ENCODE measurements around the gene OR6C4. TPM values are rescaled to one million over a fixed set of nuclear protein-coding genes. Genes with fewer than 3 reads are reported as not detected.
"Not testable (repeated sequence)": the region's sequence is repeated elsewhere in the genome, so short reads cannot be mapped to it uniquely, and the experiment has no call there.

The OR6C4 gene
- polyA plus RNA-seq, 1 experiment, result not detected

GRCh38 chr12:55548756-55549155 is 646 bp upstream of the OR6C4 start:
- Histone ChIP-seq H3K4me3 (ENCODE audit: low read depth, low read length) (no peak overlapping the region), H3K27me3 (ENCODE audit: control insufficient read depth, insufficient read depth, low read length) (no peaks in the 10 kb centered on the region), H3K27ac (ENCODE audit: low read depth, low read length) (no peak overlapping the region), H3K9me3 (ENCODE audit: control insufficient read depth, insufficient read depth, low read length) (no peaks in the 10 kb centered on the region)
- TF ChIP-seq, protein P1, sequence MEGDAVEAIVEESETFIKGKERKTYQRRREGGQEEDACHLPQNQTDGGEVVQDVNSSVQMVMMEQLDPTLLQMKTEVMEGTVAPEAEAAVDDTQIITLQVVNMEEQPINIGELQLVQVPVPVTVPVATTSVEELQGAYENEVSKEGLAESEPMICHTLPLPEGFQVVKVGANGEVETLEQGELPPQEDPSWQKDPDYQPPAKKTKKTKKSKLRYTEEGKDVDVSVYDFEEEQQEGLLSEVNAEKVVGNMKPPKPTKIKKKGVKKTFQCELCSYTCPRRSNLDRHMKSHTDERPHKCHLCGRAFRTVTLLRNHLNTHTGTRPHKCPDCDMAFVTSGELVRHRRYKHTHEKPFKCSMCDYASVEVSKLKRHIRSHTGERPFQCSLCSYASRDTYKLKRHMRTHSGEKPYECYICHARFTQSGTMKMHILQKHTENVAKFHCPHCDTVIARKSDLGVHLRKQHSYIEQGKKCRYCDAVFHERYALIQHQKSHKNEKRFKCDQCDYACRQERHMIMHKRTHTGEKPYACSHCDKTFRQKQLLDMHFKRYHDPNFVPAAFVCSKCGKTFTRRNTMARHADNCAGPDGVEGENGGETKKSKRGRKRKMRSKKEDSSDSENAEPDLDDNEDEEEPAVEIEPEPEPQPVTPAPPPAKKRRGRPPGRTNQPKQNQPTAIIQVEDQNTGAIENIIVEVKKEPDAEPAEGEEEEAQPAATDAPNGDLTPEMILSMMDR (IDR thresholded peaks at IDR 0.05; ENCODE audit: low read depth, low read length), result no peak
- POLR2A ChIA-PET, result no interaction called here
- CTCF ChIA-PET, result no interaction called here
- DNase-seq (ENCODE audit: low read depth, low spot score), result no peak

DNA sequence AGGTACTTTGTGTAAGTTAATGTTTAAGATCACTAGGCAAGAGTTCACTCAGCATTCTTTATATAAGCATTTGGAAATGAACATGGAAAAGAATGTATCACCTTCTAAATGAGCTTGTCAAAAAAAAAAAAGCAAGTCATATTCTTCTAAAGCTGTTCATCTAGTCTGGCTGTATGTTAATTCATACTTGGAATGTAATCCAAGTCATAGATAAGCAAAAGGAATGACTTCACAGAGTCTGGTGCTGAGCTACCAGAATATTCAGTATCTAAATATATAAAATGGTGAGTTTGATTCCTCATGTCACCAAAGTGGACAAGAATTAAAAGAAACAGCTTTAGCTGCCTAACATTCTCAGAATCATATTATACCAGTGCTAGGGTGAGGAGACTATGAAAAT is 4.9 kb downstream of the OR6C4 start:
- Histone ChIP-seq H3K27me3 (ENCODE audit: control insufficient read depth, insufficient read depth, low read length) (no peaks in the 10 kb centered on the region), H3K4me3 (ENCODE audit: low read depth, low read length) (no peak overlapping the region), H3K9me3 (ENCODE audit: control insufficient read depth, insufficient read depth, low read length) (no peaks in the 10 kb centered on the region), H3K27ac (ENCODE audit: low read depth, low read length) (no peak overlapping the region)
- ChIA-PET CTCF (interaction anchor here (1.1 kb wide), 1 partner anchor 65 kb away, joined by 3 read pairs; no protein-coding TSS in a partner anchor), POLR2A (no interaction called here)
- no peak for DNase-seq (ENCODE audit: low read depth, low spot score)
- TF ChIP-seq, protein P1 (IDR thresholded peaks at IDR 0.05; ENCODE audit: low read depth, low read length), result no peak

GRCh38 chr12:55570060-55570459 is 20.7 kb downstream of the OR6C4 start:
- CTCF ChIA-PET; H3K4me3 ChIP-seq (ENCODE audit: low read depth, low read length); POLR2A ChIA-PET; H3K27me3 ChIP-seq (ENCODE audit: control insufficient read depth, insufficient read depth, low read length); H3K9me3 ChIP-seq (ENCODE audit: control insufficient read depth, insufficient read depth, low read length); H3K27ac ChIP-seq (ENCODE audit: low read depth, low read length); DNase-seq (ENCODE audit: low read depth, low spot score): not testable (repeated sequence)

- CTCF ChIA-PET; H3K27ac ChIP-seq (ENCODE audit: low read depth, low read length); DNase-seq (ENCODE audit: low read depth, low spot score); H3K9me3 ChIP-seq (ENCODE audit: control insufficient read depth, insufficient read depth, low read length); H3K27me3 ChIP-seq (ENCODE audit: control insufficient read depth, insufficient read depth, low read length); H3K4me3 ChIP-seq (ENCODE audit: low read depth, low read length); POLR2A ChIA-PET: not testable (repeated sequence)
Measured at GRCh38 chr12:55570689-55571088, 21.3 kb downstream of the OR6C4 start.

DNA sequence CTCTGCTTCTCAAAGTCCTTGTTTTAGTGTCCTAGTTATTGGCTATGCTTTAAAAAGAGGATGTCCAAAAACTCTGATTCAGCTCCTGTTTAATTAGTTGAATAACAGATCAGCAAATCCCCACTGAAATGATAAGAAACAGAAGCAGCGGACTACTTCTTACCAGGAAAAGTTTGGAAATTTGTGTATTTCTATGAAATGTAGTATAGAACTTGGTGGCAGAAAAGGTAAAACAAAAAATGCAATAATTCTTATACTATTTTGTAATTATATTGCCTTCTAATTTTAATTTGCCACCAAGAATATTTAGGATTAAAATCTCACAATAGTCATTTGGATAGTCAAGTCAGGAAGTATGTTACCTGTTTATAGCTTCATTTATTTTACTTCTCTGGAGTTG is 22.8 kb downstream of the OR6C4 start, which contains the start of gene OR2AP1:
Gene OR2AP1, plus strand, starts transcription at position 301 of the 400 bp plus-strand sequence. CDS start 1,947 bp downstream, outside the sequence.
- Histone ChIP-seq H3K4me3 (ENCODE audit: low read depth, low read length) (no peak within 1 kb of the TSS), H3K9me3 (ENCODE audit: control insufficient read depth, insufficient read depth, low read length) (peaks cover 3% of the 10 kb centered on the region; the same call in 1 of the 2 replicates), H3K27me3 (ENCODE audit: control insufficient read depth, insufficient read depth, low read length) (no peaks in the 10 kb centered on the region), H3K27ac (ENCODE audit: low read depth, low read length) (no peak within 1 kb of the TSS)
- ChIA-PET CTCF (no interaction called here), POLR2A (no interaction called here)
- TF ChIP-seq, protein P1 (IDR thresholded peaks at IDR 0.05; ENCODE audit: low read depth, low read length), result no peak
- no peak for DNase-seq (ENCODE audit: low read depth, low spot score)

- no peak overlapping the region for H3K27ac ChIP-seq (ENCODE audit: low read depth, low read length)
- POLR2A ChIA-PET, result no interaction called here
- H3K9me3 ChIP-seq (ENCODE audit: control insufficient read depth, insufficient read depth, low read length), result peaks cover 3% of the 10 kb centered on the region; the same call in 1 of the 2 replicates
- H3K27me3 ChIP-seq (ENCODE audit: control insufficient read depth, insufficient read depth, low read length), result no peaks in the 10 kb centered on the region
- no peak for DNase-seq (ENCODE audit: low read depth, low spot score)
- CTCF ChIA-PET, result no interaction called here
- TF ChIP-seq, protein P1 (IDR thresholded peaks at IDR 0.05; ENCODE audit: low read depth, low read length), result no peak
- no peak overlapping the region for H3K4me3 ChIP-seq (ENCODE audit: low read depth, low read length)
Measured at GRCh38 chr12:55582066-55582465, 32.7 kb downstream of the OR6C4 start.

Measured in AG04450 (cell line).